Colonic mucosa (tissue), 4 donors: Measurements from ENCODE around the gene USH2A. TPM values are rescaled to one million over a fixed set of nuclear protein-coding genes. Genes with fewer than 3 reads are reported as not detected.

Experiments
- DNase-seq: peaks from one replicate; pipeline ENCODE4 v3.0.0-alpha.2; 2020
- H3K27ac ChIP-seq: fragments of 200-600 bp; one replicate; pipeline ENCODE4 v1.8.0; 2021
- H3K27me3 ChIP-seq: fragments of 200-600 bp; one replicate; pipeline ENCODE4 v1.8.0; 2021
- H3K36me3 ChIP-seq: fragments of 200-600 bp; one replicate; pipeline ENCODE4 v1.8.0; 2021
- H3K4me1 ChIP-seq: fragments of 200-600 bp; one replicate; pipeline ENCODE4 v1.8.0; 2021; ENCODE audit warnings: mild to moderate bottlenecking
- H3K4me3 ChIP-seq: fragments of 200-600 bp; one replicate; pipeline ENCODE4 v1.8.0; 2021
- H3K9ac ChIP-seq, 2 donors: one replicate each; pipeline ENCODE4 v1.7.0; 2013; ENCODE audit warnings: control low read depth in 2 of 2, low read depth in 2 of 2, low read length in 2 of 2
- H3K9me3 ChIP-seq: fragments of 200-600 bp; one replicate; pipeline ENCODE4 v1.8.0; 2021
- intact Hi-C: fragments of 100-400 bp; cut with DNase I; formaldehyde crosslinking; loops from one replicate; pipeline ENCODE4 v1.14.1; 2022
- total RNA-seq, 2 donors: library from RNA; stranded (reverse); fragmentation: NEBNext Ultra II Directional in 1 of 2; extraction: Animal tissue kit (Norgen Biotek cat#: 25700) in 1 of 2; gene quantifications; one replicate each; pipeline ENCODE4 v1.2.1, GENCODE V29; 2021
- TF ChIP-seq, protein P1 (sequence below): fragments of 200-600 bp; IDR thresholded peaks from one replicate; pipeline ENCODE4 v1.8.0; 2022; ENCODE audit warnings: antibody characterized with exemption, mild to moderate bottlenecking
- donor health status: healthy.
- donor health status: DM: no; HTN: no; CAD: no.
- donor health status: DM: no; HTN: no; CAD: no.

Gene USH2A
- total RNA-seq, 2 donors from 2014 or later: 0.02 TPM; not detected in 1

DNA sequence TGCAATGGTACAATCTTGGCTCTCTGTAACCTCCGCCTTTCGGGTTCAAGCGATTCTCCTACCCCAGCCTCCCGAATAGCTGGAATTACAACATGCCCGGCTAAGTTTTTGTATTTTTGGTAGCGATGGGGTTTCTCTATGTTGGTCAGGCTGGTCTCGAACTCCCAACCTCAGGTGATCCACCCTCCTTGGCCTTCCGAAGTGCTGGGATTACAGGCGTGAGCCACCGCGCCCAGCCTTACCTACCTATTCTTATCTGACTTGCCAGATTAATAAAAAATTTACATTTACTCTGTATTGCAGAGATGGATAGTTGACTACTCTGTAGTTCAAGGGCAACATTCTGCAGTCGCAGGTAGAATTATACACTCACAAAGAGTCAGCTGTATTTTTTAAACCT lies 496.6 kb downstream of the USH2A start:
- no peaks in the 10 kb centered on the region for H3K27me3 ChIP-seq
- intact Hi-C loops: no loop called here
- H3K36me3 ChIP-seq: no peaks in the 10 kb centered on the region
- no peak overlapping the region for H3K9ac ChIP-seq
- H3K4me1 ChIP-seq: no peaks in the 10 kb centered on the region
- no peak overlapping the region for H3K4me3 ChIP-seq
- TF ChIP-seq, protein P1, sequence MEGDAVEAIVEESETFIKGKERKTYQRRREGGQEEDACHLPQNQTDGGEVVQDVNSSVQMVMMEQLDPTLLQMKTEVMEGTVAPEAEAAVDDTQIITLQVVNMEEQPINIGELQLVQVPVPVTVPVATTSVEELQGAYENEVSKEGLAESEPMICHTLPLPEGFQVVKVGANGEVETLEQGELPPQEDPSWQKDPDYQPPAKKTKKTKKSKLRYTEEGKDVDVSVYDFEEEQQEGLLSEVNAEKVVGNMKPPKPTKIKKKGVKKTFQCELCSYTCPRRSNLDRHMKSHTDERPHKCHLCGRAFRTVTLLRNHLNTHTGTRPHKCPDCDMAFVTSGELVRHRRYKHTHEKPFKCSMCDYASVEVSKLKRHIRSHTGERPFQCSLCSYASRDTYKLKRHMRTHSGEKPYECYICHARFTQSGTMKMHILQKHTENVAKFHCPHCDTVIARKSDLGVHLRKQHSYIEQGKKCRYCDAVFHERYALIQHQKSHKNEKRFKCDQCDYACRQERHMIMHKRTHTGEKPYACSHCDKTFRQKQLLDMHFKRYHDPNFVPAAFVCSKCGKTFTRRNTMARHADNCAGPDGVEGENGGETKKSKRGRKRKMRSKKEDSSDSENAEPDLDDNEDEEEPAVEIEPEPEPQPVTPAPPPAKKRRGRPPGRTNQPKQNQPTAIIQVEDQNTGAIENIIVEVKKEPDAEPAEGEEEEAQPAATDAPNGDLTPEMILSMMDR: no peak
- DNase-seq: no peak
- no peaks in the 10 kb centered on the region for H3K9me3 ChIP-seq
- no peak overlapping the region for H3K27ac ChIP-seq

DNA sequence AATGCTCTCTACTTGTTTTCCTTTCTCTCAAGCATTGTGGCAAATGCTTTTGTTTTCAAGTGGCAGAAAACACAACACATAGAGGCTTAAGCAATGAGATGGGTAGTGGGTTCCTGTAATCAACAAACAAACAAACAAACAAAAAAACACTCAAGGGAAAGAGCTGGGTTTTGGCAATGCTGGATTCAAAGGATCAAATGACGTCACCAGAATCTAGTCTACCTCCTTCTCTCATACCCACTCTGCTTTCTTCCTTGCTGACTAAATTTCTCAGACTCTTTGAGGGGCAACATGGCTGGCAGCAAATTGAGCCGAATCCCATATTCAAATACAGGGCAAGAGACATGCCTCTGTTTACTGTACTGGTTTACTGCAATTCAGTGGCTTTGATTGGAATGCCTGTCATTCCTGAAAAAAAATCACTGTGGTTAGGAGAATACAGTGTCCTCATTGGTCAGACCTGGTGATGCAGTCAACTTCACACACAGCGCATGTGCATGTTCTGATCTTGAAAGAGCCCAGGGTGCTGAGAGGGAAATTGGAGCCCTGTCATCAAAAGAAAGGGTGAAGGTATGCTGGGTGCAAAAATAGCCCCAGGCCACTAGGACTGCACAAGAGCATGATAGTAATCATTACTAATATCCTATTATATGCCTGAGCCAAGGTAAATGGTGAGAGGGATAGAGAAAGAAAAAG lies 500.0 kb downstream of the USH2A start:
- DNase-seq: no peak
- Histone ChIP-seq H3K36me3 (no peaks in the 10 kb centered on the region), H3K9ac (no peak overlapping the region), H3K4me1 (no peaks in the 10 kb centered on the region), H3K4me3 (no peak overlapping the region), H3K27ac (no peak overlapping the region), H3K9me3 (no peaks in the 10 kb centered on the region), H3K27me3 (no peaks in the 10 kb centered on the region)
- intact Hi-C loops: no loop called here
- TF ChIP-seq, protein P1: no peak

DNA sequence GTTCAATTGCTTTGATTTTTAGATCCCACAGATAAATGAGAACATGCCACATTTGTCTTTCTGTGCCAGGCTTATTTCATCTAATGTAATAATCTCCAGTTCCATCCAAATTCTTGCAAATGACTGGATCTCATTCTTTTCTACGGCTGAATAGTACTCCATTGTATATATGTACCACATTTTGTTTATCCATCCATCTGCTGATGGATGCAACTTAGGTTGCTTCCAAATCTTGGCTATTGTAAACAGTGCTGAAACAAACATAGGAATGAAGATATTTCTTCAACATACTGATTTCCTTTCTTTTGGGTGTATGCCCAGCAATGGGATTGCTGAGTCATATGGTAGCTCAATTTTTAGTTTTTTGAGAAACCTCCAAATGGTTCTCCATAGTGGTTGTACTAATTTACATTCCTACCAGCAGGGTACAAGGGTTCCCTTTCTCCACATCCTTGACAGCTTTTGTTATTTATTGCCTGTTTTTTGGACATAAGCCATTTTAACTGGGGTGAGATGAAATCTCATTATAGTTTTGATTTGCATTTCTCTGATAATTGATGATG lies 511.8 kb downstream of the USH2A start:
- intact Hi-C loops: no loop called here
- Histone ChIP-seq H3K4me1 (no peaks in the 10 kb centered on the region), H3K27me3 (no peaks in the 10 kb centered on the region), H3K36me3 (no peaks in the 10 kb centered on the region), H3K27ac (no peak overlapping the region), H3K4me3 (no peak overlapping the region), H3K9ac (no peak overlapping the region), H3K9me3 (no peaks in the 10 kb centered on the region)
- no peak for DNase-seq
- TF ChIP-seq, protein P1: no peak

DNA sequence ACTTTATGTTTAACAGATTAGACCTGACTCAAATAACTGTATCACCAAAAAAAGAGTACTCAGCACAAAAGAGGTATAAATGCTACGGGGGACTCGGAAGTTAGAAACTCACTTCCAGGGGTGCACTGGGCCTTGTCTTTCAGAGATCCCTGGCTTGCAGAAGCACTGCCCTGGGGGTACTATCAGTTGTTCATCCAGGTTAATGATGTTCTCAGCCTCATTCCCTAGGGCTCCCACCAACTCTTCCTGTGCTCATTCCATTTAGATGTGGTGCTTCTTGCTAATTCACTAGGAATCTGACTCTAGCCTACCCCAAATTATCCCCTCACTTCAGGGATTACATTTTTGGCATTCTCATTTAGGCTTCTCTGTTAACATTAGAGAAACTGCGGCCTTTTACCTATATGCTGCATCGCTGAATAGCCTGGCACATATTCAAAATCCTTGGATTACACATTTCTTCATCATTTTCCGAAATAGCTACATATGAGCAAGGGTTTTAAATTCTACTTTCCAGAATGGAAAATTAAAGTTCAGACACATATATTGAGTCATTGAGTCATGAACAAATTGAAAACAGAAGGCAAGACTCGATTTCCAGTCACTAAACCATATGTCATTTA lies 517.6 kb downstream of the USH2A start:
- TF ChIP-seq, protein P1: no peak
- Histone ChIP-seq H3K4me3 (no peak overlapping the region), H3K27me3 (no peaks in the 10 kb centered on the region)

DNA sequence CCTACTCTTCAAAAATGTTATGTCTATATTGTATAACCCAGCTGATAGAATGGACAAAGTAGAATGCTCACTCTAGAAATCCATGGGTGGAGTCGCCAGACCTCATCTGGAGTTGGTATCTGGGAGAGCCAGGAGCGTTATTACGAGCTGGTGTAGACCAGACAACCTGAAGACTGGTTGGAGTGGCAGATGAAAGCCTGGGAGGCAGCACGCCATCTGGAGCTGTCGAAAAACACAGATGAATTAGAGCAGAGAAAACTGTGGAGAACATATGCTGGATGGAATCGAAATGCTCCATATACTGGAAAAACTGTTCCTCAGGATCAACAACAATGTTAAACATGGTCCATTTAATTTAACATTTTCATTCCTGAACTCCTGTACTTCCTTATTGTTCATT lies 522.6 kb downstream of the USH2A start:
- H3K27me3 ChIP-seq: no peaks in the 10 kb centered on the region
- no peak for DNase-seq
- intact Hi-C loops: no loop called here
- H3K4me3 ChIP-seq: no peak overlapping the region
- H3K27ac ChIP-seq: no peak overlapping the region
- no peaks in the 10 kb centered on the region for H3K4me1 ChIP-seq
- TF ChIP-seq, protein P1: no peak
- H3K9ac ChIP-seq: no peak overlapping the region
- no peaks in the 10 kb centered on the region for H3K9me3 ChIP-seq
- H3K36me3 ChIP-seq: no peaks in the 10 kb centered on the region

More for the DNA sequence above, 517.6 kb downstream of the USH2A start:
- H3K4me1 ChIP-seq: no peaks in the 10 kb centered on the region
- no peak overlapping the region for H3K27ac ChIP-seq
- no peak overlapping the region for H3K9ac ChIP-seq
- H3K36me3 ChIP-seq: no peaks in the 10 kb centered on the region
- intact Hi-C loops: no loop called here
- H3K9me3 ChIP-seq: no peaks in the 10 kb centered on the region
- DNase-seq: no peak
